SKM-1 (cell line): ENCODE results near the gene HLA-A.

ENCODE experiments used
- DNase-seq: peaks from one replicate; lab custom pipeline; 2025; ENCODE audit not compliant: unreplicated experiment; lab: John Stamatoyannopoulos, UW

HLA-A gene

DNA sequence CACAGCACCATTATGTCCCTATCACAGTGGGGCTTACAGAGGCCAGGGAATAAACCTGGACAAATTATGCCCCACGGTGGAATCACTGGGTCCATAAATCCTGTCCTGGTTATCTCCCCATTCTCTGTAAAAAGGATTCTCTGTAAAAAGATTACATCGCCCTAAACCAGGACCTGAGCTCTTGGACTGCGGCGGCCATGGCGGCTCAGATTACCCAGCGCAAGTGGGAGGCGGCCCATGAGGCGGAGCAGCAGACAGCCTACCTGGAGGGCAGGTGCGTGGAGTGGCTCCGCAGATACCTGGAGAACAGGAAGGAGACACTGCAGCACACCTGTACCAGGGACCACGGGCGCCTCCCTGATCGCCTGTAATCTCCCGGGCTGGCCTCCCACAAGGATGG is 8.4 kb upstream of the HLA-A start:
- DNase-seq: no peak

DNA sequence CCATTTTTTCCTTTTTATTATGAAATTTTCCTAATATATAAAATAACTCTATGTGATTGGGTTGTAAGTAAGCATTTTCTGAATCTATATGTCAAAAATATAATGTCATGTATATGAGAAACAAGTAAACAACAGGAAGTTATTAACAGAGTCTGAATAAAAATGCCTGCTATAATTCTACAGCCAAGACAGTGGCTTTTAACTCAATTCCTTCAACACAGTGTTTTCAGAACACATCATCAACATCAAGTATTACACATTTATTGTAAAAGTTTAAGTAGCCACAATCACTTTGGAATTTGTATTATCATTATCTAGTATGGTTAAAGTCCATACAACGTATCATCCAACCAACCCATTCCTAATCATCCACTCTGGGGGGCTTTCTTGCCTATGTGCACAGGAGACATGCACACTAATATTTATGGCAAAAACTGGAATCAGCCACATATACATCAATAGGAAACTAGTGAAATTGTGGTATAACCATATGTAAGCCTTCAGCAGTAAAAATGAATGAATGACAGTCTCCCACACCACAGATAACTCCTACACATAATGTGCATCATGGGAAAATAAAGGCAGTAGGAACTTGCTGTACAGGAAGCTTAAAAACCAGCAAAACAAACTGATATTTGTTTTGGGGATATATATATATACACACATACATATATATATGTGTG is 6.9 kb upstream of the HLA-A start:
- DNase-seq: no peak

GRCh38 chr6:29938746-29939508 is 3.4 kb upstream of the HLA-A start:
- no peak for DNase-seq

DNA sequence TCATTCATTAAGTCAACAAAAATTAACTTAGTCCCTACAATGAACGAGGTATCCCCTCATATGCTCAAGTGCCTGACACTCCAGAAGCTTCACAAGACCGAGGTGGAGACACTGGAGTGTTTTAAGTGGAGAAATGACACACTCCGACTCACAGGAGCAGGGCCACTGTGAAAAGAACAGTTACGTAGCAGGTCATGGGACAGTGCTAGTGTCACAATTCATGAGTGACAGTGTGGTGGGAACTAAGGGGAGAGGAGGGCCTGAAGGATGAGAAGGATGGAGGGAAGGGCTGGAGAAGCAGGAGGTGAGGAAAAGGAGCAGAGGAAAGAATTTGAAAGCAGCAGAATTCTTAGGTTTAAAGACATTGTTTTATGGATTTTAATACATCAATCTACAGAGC is 1.3 kb upstream of the HLA-A start:
- no peak for DNase-seq

- DNase-seq: no peak
These were observed 861 bp upstream of the HLA-A start for GRCh38 chr6:29941471-29941870.

- no peak for DNase-seq
These were observed 437 bp upstream of the HLA-A start for GRCh38 chr6:29941916-29942274.

DNA sequence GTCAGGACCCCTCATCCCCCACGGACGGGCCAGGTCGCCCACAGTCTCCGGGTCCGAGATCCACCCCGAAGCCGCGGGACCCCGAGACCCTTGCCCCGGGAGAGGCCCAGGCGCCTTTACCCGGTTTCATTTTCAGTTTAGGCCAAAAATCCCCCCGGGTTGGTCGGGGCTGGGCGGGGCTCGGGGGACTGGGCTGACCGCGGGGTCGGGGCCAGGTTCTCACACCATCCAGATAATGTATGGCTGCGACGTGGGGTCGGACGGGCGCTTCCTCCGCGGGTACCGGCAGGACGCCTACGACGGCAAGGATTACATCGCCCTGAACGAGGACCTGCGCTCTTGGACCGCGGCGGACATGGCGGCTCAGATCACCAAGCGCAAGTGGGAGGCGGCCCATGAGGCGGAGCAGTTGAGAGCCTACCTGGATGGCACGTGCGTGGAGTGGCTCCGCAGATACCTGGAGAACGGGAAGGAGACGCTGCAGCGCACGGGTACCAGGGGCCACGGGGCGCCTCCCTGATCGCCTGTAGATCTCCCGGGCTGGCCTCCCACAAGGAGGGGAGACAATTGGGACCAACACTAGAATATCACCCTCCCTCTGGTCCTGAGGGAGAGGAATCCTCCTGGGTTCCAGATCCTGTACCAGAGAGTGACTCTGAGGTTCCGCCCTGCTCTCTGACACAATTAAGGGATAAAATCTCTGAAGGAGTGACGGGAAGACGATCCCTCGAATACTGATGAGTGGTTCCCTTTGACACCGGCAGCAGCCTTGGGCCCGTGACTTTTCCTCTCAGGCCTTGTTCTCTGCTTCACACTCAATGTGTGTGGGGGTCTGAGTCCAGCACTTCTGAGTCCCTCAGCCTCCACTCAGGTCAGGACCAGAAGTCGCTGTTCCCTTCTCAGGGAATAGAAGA is 978 bp downstream of the HLA-A start:
- no peak for DNase-seq

- DNase-seq: no peak
These were observed 3.0 kb downstream of the HLA-A start for GRCh38 chr6:29945281-29945820.

DNA sequence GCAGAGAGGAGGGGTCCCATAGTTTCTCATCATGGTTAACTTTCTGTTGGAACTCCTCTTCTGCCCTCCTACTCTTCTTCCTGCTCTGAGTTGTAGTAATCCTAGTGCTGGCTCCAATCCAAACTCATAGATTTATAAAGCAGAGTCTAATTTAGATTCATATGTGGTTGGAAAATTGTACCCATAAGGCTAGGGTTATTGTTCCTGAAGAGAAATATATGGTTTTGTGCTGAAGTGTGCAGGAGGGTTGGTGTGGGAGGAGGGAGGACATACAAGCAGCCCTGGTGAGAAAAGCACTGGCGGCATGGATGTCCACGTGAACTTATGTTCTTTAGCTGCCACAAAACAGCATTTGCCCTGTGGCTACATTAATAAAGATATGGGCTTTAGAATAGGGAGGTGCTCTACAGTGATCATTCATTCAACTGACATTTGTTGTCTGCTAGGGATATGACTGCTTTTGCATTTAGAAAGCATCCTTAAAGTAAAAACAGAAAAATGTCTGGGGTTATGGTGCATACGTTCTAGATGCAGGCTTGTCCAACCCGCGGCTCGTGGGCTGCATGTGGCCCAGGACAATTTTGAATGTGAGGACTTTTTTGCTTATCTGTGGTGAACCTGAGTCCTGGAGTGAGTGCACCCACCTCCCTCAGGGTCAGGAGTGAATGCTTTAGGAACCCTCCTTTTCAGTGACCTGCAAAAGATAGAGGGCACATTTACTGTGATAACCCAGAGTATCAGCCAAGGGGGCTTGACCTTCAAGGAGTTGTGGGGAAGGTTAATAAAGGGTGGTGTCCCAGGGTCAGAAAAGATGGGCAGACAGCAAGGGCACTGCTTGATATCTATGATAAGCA is 4.1 kb downstream of the HLA-A start:
- DNase-seq: no peak

- no peak for DNase-seq
These were observed 5.0 kb downstream of the HLA-A start for GRCh38 chr6:29947077-29947980.

GRCh38 chr6:29948277-29948676 is 5.9 kb downstream of the HLA-A start:
- no peak for DNase-seq

DNA sequence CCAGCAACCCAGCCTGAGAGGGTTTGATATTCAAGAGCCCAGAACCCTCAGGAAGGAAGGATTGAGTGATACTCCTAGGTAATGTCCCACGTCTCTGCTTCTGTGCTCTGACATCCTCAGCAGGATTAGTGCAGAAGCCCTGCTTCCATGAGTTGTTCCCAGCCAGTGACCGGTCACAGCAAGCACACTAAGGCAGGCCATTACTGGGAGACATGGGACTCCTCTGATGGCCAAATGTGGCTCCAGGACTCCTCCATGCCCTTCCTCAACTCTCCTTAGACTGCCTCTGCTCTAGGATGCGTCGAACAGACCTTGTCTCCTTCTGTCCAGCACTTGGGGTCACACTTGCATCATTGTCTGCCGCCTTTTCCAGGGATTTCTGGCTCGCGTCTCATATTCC is 7.6 kb downstream of the HLA-A start:
- no peak for DNase-seq

DNA sequence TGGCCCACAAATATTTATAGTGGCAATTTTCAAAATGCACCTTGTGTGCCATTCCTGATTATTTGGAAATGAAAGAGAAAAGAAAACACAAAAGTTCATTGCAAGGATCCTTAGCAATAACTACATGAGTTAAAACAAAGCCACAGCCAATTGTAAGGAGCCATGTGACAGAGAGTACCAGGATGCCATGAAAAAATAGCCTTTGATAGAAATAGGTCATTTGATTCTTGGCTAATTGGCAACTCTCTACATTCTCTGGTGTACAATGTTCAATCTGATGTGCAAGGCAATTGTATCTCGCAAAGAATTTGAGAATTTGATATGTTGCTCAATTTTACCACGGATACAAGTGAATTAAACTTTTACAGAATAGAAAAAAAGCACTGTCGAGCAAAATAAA is 9.6 kb downstream of the HLA-A start:
- no peak for DNase-seq

- DNase-seq: no peak
These were observed 10.7 kb downstream of the HLA-A start for GRCh38 chr6:29953001-29953441.

DNA sequence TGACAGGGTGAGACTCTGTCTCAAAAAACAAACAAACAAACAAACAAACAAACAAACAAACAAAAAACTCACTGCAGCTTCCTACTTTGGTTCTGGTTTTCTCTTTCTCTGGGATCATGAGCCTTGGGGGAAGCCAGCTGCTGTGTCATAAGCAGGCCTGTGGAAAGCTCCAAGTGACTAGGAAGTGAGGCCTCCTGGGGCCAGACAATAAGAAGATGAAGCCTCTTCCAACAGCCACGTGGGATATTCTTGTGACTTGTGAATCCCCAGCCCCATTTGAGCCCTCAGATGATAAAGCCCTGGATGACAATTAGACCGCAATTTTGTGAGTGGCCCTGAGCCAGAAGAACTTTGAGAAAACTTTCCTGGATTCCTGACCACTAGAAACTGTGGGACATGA is 11.4 kb downstream of the HLA-A start:
- DNase-seq: no peak

DNA sequence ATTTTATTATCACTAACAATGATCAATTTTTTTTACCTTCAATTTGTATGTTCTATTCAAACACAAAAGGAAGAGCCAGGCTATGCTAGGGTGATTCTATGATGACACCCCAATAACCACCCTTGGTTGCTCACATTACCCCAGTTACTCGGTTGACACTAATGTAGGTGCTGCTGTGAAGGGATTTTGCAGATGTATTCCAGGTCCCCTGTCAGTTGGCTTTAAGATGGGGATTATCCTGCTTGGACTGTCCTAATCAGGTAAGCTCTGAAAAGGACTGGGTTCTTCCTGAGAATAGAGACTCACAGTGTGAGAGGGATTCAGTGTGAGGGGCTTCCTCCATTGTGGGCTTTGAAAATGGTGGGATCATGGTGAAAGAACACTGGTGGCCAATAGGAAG is 11.9 kb downstream of the HLA-A start:
- no peak for DNase-seq

DNA sequence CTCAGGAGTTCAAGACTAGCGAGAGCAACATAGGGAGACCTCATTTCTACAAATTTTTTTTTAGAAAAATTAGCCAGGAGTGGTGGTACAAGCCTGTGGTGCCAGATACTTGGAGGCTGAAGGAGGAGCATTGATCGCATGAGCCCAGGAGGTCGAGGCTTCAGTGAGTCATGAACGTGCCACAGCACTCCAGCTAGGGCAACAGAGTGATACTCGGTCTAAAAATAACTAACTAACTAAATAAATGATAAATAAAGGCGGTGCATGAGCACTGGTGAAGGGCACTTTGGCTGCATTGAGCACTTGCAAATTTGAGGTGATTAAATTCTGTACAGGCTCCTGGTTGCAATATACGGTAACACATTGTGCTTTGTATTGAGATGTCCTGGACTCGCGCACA is 13.5 kb downstream of the HLA-A start:
- no peak for DNase-seq

DNA sequence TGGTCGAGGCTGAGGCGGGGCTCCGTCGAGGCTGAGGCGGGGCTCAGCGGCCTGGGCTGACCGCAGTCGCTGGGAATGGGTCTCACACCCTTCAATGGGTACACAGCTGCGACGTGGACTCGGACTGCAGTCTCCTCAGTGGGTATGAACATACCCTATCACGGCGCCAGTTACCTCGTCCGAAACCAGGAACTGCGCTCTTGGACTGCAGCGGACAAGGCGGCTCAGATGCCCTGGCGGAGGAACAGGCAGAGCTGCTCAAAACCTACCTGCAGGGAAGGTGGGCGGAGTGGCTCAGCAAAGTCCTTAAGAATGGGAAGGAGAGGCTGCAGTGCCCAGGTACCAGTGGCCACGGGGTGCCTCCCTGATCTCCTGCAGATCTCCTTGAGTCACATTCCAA is 14.2 kb downstream of the HLA-A start:
- DNase-seq: no peak

DNA sequence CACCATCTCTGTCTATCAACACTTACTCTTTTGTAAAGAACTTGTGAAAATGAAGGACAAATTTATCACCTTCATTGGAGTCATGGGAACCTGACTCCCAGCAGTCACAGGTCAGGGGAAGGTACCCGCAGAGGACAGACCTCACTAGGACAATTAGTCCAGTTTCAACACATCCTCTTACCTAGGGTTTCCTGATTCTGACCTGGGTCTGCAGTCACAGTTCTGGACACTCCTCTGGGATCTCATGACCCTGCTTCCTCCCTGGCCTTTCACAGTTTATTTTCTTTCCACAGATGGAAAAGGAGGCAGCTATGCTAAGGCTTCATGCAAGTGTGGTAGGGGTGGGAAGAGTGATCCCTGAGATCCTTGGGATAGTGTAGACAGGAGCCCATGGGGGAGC is 15.7 kb downstream of the HLA-A start:
- no peak for DNase-seq

- DNase-seq: no peak
These were observed 16.6 kb downstream of the HLA-A start for GRCh38 chr6:29958921-29959320.
